HepG2 (cell line): Measurements from ENCODE around the gene JSRP1. TPM values are rescaled to one million over a fixed set of nuclear protein-coding genes. Genes with fewer than 3 reads are reported as not detected.
A peak's percentile ranks its signal among the peaks of the same experiment; 100 is the strongest.

ENCODE experiments used
- ATAD3A ChIP-seq: sonication (generic); formaldehyde crosslinking; IDR thresholded peaks from 2 replicates; pipeline ENCODE4 v1.4.0; 2020; ENCODE audit warnings: missing genetic modification reagents
- CC2D1A ChIP-seq: sonication (generic); formaldehyde crosslinking; IDR thresholded peaks from 2 replicates; pipeline ENCODE4 v1.8.1; 2023; ENCODE audit warnings: mild to moderate bottlenecking, missing genetic modification reagents
- CENPX ChIP-seq: sonication (generic); formaldehyde crosslinking; IDR thresholded peaks from 2 replicates; pipeline ENCODE4 v1.9.0; 2021; ENCODE audit warnings: mild to moderate bottlenecking, missing genetic modification reagents, moderate library complexity
- ELF3 ChIP-seq: IDR thresholded peaks from 2 replicates; pipeline ENCODE4 v1.6.1; 2016; ENCODE audit warnings: missing genetic modification reagents, missing compliant biosample characterization
- HOXA7 ChIP-seq: sonication (generic); formaldehyde crosslinking; IDR thresholded peaks from 2 replicates; pipeline ENCODE4 v1.8.1; 2022; ENCODE audit warnings: mild to moderate bottlenecking, missing genetic modification reagents, moderate library complexity
- JUNB ChIP-seq: sonication (generic); formaldehyde crosslinking; IDR thresholded peaks from 2 replicates; pipeline ENCODE4 v1.8.0; 2022; ENCODE audit warnings: missing genetic modification reagents, mild to moderate bottlenecking, borderline replicate concordance
- KAT7 ChIP-seq: IDR thresholded peaks from 2 replicates; pipeline ENCODE4 v1.6.1; 2018; ENCODE audit warnings: borderline replicate concordance, missing compliant biosample characterization
- KDM1A ChIP-seq: IDR thresholded peaks from 2 replicates; pipeline ENCODE4 v1.6.1; 2016; ENCODE audit warnings: missing compliant biosample characterization
- KLF6 ChIP-seq: IDR thresholded peaks from 2 replicates; pipeline ENCODE4 v1.8.0; 2016; ENCODE audit warnings: missing biosample characterization, missing genetic modification reagents
- MTF2 ChIP-seq: sonication (generic); formaldehyde crosslinking; IDR thresholded peaks from 2 replicates; pipeline ENCODE4 v1.5.0; 2020; ENCODE audit warnings: missing genetic modification reagents, borderline replicate concordance
- NPAS2 ChIP-seq: sonication (generic); formaldehyde crosslinking; IDR thresholded peaks from 2 replicates; pipeline ENCODE4 v1.8.0; 2022; ENCODE audit warnings: mild to moderate bottlenecking, missing genetic modification reagents, borderline replicate concordance
- PHF21A ChIP-seq: sonication (generic); formaldehyde crosslinking; IDR thresholded peaks from 2 replicates; pipeline ENCODE4 v1.5.0; 2020; ENCODE audit warnings: mild to moderate bottlenecking, missing genetic modification reagents
- PRPF4 ChIP-seq: fragments of 200-400 bp; formaldehyde crosslinking; IDR thresholded peaks from 2 replicates; pipeline ENCODE4 v1.6.1; 2016; ENCODE audit warnings: low read length, low read depth; ENCODE audit not compliant: poor library complexity, severe bottlenecking
- RAD21 ChIP-seq: fragments of 450-650 bp; formaldehyde crosslinking; IDR thresholded peaks from 2 replicates; pipeline ENCODE4 v1.5.0; 2020; ENCODE audit warnings: mild to moderate bottlenecking
- RORA ChIP-seq: sonication (generic); formaldehyde crosslinking; IDR thresholded peaks from 2 replicates; pipeline ENCODE4 v1.5.0; 2020; ENCODE audit warnings: mild to moderate bottlenecking, missing genetic modification reagents, moderate library complexity
- SUZ12 ChIP-seq: fragments of 150-350 bp; IDR thresholded peaks from 2 replicates; pipeline ENCODE4 v1.6.1; 2014; ENCODE audit warnings: low read depth, low read length
- ZBTB1 ChIP-seq: sonication (generic); formaldehyde crosslinking; IDR thresholded peaks from 2 replicates; pipeline ENCODE4 v1.4.0; 2020; ENCODE audit warnings: missing genetic modification reagents, borderline replicate concordance
- ZBTB42 ChIP-seq: sonication (generic); formaldehyde crosslinking; IDR thresholded peaks from 2 replicates; pipeline ENCODE4 v1.5.0; 2020; ENCODE audit warnings: mild to moderate bottlenecking, missing genetic modification reagents
- ZBTB8A ChIP-seq: sonication (generic); formaldehyde crosslinking; IDR thresholded peaks from 2 replicates; pipeline ENCODE4 v1.4.0; 2020; ENCODE audit warnings: mild to moderate bottlenecking, low read depth, missing genetic modification reagents, borderline replicate concordance
- ZEB1 ChIP-seq: IDR thresholded peaks from 2 replicates; pipeline ENCODE4 v1.6.1; 2012; ENCODE audit warnings: mild to moderate bottlenecking, low read depth, inconsistent platforms; ENCODE audit not compliant: insufficient replicate concordance
- ZNF260 ChIP-seq: sonication (generic); formaldehyde crosslinking; IDR thresholded peaks from 2 replicates; pipeline ENCODE4 v1.4.0; 2020; ENCODE audit warnings: missing genetic modification reagents, low read depth, mild to moderate bottlenecking, borderline replicate concordance
- ZNF296 ChIP-seq: sonication (generic); formaldehyde crosslinking; conservative IDR thresholded peaks from 2 replicates; pipeline ENCODE4 v1.5.0; 2020; ENCODE audit warnings: mild to moderate bottlenecking, missing genetic modification reagents
- ZNF431 ChIP-seq: sonication (generic); formaldehyde crosslinking; IDR thresholded peaks from 2 replicates; pipeline ENCODE4 v1.9.0; 2022; ENCODE audit warnings: missing genetic modification reagents, low read depth, mild to moderate bottlenecking, borderline replicate concordance
- ZNF441 ChIP-seq: sonication (generic); formaldehyde crosslinking; IDR thresholded peaks from 2 replicates; pipeline ENCODE4 v1.7.0; 2021; ENCODE audit warnings: missing genetic modification reagents, borderline replicate concordance
- ZNF652 ChIP-seq: IDR thresholded peaks from 2 replicates; pipeline ENCODE4 v1.6.1; 2016; ENCODE audit warnings: low read depth, borderline replicate concordance
- ZNF761 ChIP-seq: sonication (generic); formaldehyde crosslinking; conservative IDR thresholded peaks from 2 replicates; pipeline ENCODE4 v1.4.0; 2020; ENCODE audit warnings: mild to moderate bottlenecking, missing genetic modification reagents
- ZSCAN21 ChIP-seq: sonication (generic); formaldehyde crosslinking; IDR thresholded peaks from 2 replicates; pipeline ENCODE4 v1.8.0; 2022; ENCODE audit warnings: mild to moderate bottlenecking, missing genetic modification reagents, moderate library complexity, borderline replicate concordance
- polyA plus RNA-seq, 8 experiments: library from polyadenylated mRNA; depleted of rRNA in 3 of 8; stranded (reverse) in 7 of 8; unstranded in 1 of 8; fragments of >200 nt; fragmentation: Illumina TruSeq in 4 of 8; extraction: Trizol in 4 of 8; gene quantifications; 2 replicates each; pipeline versions ENCODE4 v1.2.1 to v1.2.3, GENCODE V29; 2011 to 2016; ENCODE audit warnings: low read depth in 4 of 8, missing spikeins in 1 of 8, mixed read lengths in 1 of 8; ENCODE audit not compliant: insufficient read depth in 1 of 8
- total RNA-seq, 5 experiments: library from RNA; depleted of rRNA; stranded (reverse); fragments of >200 nt; fragmentation: Illumina TruSeq; extraction: Trizol; gene quantifications; 2 replicates each; pipeline ENCODE4 v1.2.3, GENCODE V29; 2016; ENCODE audit warnings: low read depth in 1 of 5
- TF ChIP-seq, protein P1 (sequence below): sonication (generic); formaldehyde crosslinking; IDR thresholded peaks from 2 replicates; pipeline ENCODE4 v1.5.1; 2020; ENCODE audit warnings: mild to moderate bottlenecking, moderate library complexity, missing genetic modification reagents
- TF ChIP-seq, protein P2 (sequence below): IDR thresholded peaks from 2 replicates; pipeline ENCODE4 v1.6.1; 2016; ENCODE audit warnings: missing genetic modification reagents, missing compliant biosample characterization
- TF ChIP-seq, protein P3 (sequence below): sonication (generic); IDR thresholded peaks from 2 replicates; pipeline ENCODE4 v1.6.1; 2016; ENCODE audit warnings: low read depth, borderline replicate concordance

The JSRP1 gene
- total and polyA plus RNA-seq, 2 of the 13 experiments (the other 11 are each of a cell fraction or from before 2014, with no cell fraction given), result 0.16 to 0.38 TPM

DNA sequence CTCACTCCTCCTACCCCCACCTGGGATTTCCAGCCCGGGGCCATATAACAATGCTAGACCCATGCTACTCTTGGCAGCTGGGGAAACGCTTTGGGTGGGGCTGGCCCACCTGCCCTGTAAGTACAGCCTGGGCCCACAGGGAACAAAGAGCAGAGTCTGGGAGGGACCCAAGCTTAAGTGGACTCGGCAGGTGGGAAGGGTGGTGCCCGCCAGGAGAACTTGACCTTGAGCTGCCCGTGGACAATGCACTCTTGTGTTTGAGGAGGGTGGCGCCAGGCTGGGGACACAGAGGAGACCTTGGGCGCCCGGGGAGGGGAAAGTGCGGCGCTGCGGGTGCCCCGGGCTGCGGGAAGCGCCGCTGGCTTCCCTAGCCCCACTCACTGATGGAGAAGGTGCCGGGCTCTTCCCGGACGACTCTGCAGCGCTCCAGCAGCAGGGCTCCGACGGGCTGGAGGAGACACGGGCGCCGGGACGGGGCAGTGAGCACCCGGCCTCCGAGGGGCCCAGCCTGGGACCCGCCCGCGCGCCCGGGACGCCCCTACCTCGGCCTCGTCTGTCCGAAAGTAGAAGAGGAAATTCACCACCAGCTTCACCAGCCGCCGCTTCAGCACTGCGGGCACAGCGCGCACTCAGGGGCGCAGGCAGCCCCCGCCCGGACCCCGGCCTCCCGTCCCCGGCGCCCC lies 20.7 kb downstream of the JSRP1 start (continued):
- TF ChIP-seq, protein P1, sequence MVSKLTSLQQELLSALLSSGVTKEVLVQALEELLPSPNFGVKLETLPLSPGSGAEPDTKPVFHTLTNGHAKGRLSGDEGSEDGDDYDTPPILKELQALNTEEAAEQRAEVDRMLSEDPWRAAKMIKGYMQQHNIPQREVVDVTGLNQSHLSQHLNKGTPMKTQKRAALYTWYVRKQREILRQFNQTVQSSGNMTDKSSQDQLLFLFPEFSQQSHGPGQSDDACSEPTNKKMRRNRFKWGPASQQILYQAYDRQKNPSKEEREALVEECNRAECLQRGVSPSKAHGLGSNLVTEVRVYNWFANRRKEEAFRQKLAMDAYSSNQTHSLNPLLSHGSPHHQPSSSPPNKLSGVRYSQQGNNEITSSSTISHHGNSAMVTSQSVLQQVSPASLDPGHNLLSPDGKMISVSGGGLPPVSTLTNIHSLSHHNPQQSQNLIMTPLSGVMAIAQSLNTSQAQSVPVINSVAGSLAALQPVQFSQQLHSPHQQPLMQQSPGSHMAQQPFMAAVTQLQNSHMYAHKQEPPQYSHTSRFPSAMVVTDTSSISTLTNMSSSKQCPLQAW (CRISPR knock-in tag), result peak; percentile 41; the same call in 1 of the 2 replicates
- TF ChIP-seq ZNF296 (CRISPR knock-in tag), result 0 out of 2 replicates have a peak, but pooled peaks have one; percentile 45
- TF ChIP-seq ZSCAN21 (CRISPR knock-in tag), result 0 out of 2 replicates have a peak, but pooled peaks have one; percentile 41
- no peak for TF ChIP-seq JUNB (CRISPR knock-in tag)
- TF ChIP-seq, protein P2, sequence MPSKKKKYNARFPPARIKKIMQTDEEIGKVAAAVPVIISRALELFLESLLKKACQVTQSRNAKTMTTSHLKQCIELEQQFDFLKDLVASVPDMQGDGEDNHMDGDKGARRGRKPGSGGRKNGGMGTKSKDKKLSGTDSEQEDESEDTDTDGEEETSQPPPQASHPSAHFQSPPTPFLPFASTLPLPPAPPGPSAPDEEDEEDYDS (CRISPR knock-in tag), result 0 out of 2 replicates have a peak, but pooled peaks have one; percentile 21
- TF ChIP-seq RORA (CRISPR knock-in tag), result no peak
- TF ChIP-seq ZEB1, result peak; percentile 85
- TF ChIP-seq ZBTB1 (CRISPR knock-in tag), result no peak
- peak; percentile 31; the same call in 1 of the 2 replicates for TF ChIP-seq ZNF431 (CRISPR knock-in tag)
- TF ChIP-seq NPAS2 (CRISPR knock-in tag), result no peak
- no peak for TF ChIP-seq ZNF441 (CRISPR knock-in tag)
- peak; percentile 66; the same call in 1 of the 2 replicates for TF ChIP-seq KLF6 (CRISPR knock-in tag)
- no peak for TF ChIP-seq ZBTB8A (CRISPR knock-in tag)
- no peak for TF ChIP-seq PRPF4
- TF ChIP-seq ZNF260 (CRISPR knock-in tag), result 0 out of 2 replicates have a peak, but pooled peaks have one; percentile 1
- TF ChIP-seq, protein P3, sequence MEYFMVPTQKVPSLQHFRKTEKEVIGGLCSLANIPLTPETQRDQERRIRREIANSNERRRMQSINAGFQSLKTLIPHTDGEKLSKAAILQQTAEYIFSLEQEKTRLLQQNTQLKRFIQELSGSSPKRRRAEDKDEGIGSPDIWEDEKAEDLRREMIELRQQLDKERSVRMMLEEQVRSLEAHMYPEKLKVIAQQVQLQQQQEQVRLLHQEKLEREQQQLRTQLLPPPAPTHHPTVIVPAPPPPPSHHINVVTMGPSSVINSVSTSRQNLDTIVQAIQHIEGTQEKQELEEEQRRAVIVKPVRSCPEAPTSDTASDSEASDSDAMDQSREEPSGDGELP, result no peak
- TF ChIP-seq PHF21A, result 0 out of 2 replicates have a peak, but pooled peaks have one; percentile 60
- no peak for TF ChIP-seq SUZ12
- TF ChIP-seq ZNF652 (CRISPR knock-in tag), result no peak
- TF ChIP-seq RAD21 (CRISPR knock-in tag), result peak; percentile 54
- no peak for TF ChIP-seq ZNF761 (CRISPR knock-in tag)
- no peak for TF ChIP-seq CENPX (CRISPR knock-in tag)
- TF ChIP-seq ELF3 (CRISPR knock-in tag), result peak; percentile 23; the same call in 1 of the 2 replicates
- 0 out of 2 replicates have a peak, but pooled peaks have one; percentile 45 for TF ChIP-seq HOXA7
- TF ChIP-seq KAT7 (CRISPR knock-in tag), result peak; percentile 57; the same call in 1 of the 2 replicates
- TF ChIP-seq CC2D1A (CRISPR knock-in tag), result no peak
- no peak for TF ChIP-seq ZBTB42 (CRISPR knock-in tag)
- no peak for TF ChIP-seq KDM1A (CRISPR knock-in tag)
- TF ChIP-seq ATAD3A (CRISPR knock-in tag), result no peak
- no peak for TF ChIP-seq MTF2 (CRISPR knock-in tag)
